T-cell (primary cell): ENCODE results near the gene KBTBD13. TPM values are rescaled to one million over a fixed set of nuclear protein-coding genes. Genes with fewer than 3 reads are reported as not detected.
A peak's percentile ranks its signal among the peaks of the same experiment; 100 is the strongest.

Experiments used
- ATAC-seq, 4 experiments: fragments of 200-7000 bp in 3 of 4; fragments of 150-1000 bp in 1 of 4; cut with Tn5 transposase; replicated peaks in 1 of 4; 1 replicate in 3 of 4; 2 replicates in 1 of 4; pipeline ENCODE4 v1.10.0; 2021; ENCODE audit warnings: moderate library complexity in 3 of 4, mild to moderate bottlenecking in 2 of 4, moderate number of reproducible peaks in 1 of 4
- CTCF ChIA-PET, 2 donors: fragments of 300-600 bp; sonication (Branson Sonifier 250); formaldehyde crosslinking; loops; one replicate each; lab custom pipeline; 2022; ENCODE audit warnings: antibody characterized with exemption in 2 of 2; lab: Charles Lee
- POLR2A ChIA-PET, 2 donors: fragments of 300-600 bp; sonication (Branson Sonifier 250); formaldehyde crosslinking; loops; one replicate each; lab custom pipeline; 2022; ENCODE audit warnings: antibody characterized with exemption in 2 of 2; lab: Charles Lee
- DNase-seq, 35 experiments: peaks; one replicate each; pipeline versions ENCODE4 v3.0.0 to v3.0.0-alpha.2; 2013 to 2023
- H3K27ac ChIP-seq: one replicate; pipeline ENCODE4 v1.5.1; 2013; ENCODE audit warnings: low read length
- H3K27me3 ChIP-seq, 2 experiments: replicated peaks in 1 of 2; 1 replicate in 1 of 2; 2 replicates in 1 of 2; pipeline versions ENCODE4 v1.6.1 to v1.7.0; 2013; ENCODE audit warnings: low read length in 1 of 2, mixed read lengths in 1 of 2; ENCODE audit not compliant: control insufficient read depth in 2 of 2, insufficient read depth in 2 of 2; ENCODE audit errors: extremely low read depth in 1 of 2
- H3K36me3 ChIP-seq, 2 donors: 1 replicate in 1 of 2; 2 replicates in 1 of 2; pipeline versions ENCODE4 v1.6.1 to v1.7.0; 2013; ENCODE audit warnings: low read length in 1 of 2; ENCODE audit not compliant: control insufficient read depth in 2 of 2, insufficient read depth in 1 of 2; ENCODE audit errors: extremely low read depth in 1 of 2
- H3K4me1 ChIP-seq, 2 experiments: 1 replicate in 1 of 2; 2 replicates in 1 of 2; pipeline versions ENCODE4 v1.6.1 to v1.7.0; 2013; ENCODE audit warnings: low read length in 2 of 2, mixed read lengths in 1 of 2; ENCODE audit not compliant: insufficient read depth in 2 of 2, control insufficient read depth in 1 of 2; ENCODE audit errors: extremely low read depth in 1 of 2
- H3K4me3 ChIP-seq, 2 donors: 1 replicate in 1 of 2; 2 replicates in 1 of 2; pipeline versions ENCODE4 v1.5.1 to v1.7.0; 2013; ENCODE audit warnings: mild to moderate bottlenecking in 2 of 2, low read length in 1 of 2, moderate library complexity in 1 of 2; ENCODE audit not compliant: control insufficient read depth in 1 of 2; ENCODE audit errors: extremely low read depth in 1 of 2
- H3K9me3 ChIP-seq: 2 replicates; pipeline ENCODE4 v1.7.0; 2013
- H3K27ac Mint-ChIP-seq, 2 donors: one replicate each; pipeline ENCODE4 v1.8.0; 2020 to 2021; ENCODE audit warnings: mild to moderate bottlenecking in 2 of 2, mixed read lengths in 2 of 2
- H3K27me3 Mint-ChIP-seq, 2 donors: one replicate each; pipeline ENCODE4 v1.8.0; 2021 to 2022; ENCODE audit warnings: mixed read lengths in 2 of 2
- H3K36me3 Mint-ChIP-seq: one replicate; pipeline ENCODE4 v1.8.0; 2021; ENCODE audit warnings: mixed read lengths
- H3K4me1 Mint-ChIP-seq, 3 donors: one replicate each; pipeline ENCODE4 v1.8.0; 2020 to 2022; ENCODE audit warnings: mixed read lengths in 3 of 3, mild to moderate bottlenecking in 1 of 3
- H3K4me3 Mint-ChIP-seq, 3 donors: one replicate each; pipeline ENCODE4 v1.8.0; 2020 to 2022; ENCODE audit warnings: mild to moderate bottlenecking in 3 of 3, mixed read lengths in 3 of 3, moderate library complexity in 3 of 3
- H3K9me3 Mint-ChIP-seq, 3 donors: one replicate each; pipeline ENCODE4 v1.8.0; 2020 to 2022; ENCODE audit warnings: mixed read lengths in 3 of 3
- WGBS: methylation state at CpG from one replicate; pipeline ENCODE4 v1.1.5; 2013; ENCODE audit warnings: missing lambda C conversion rate; ENCODE audit not compliant: insufficient coverage; 5-methylcytosine and 5-hydroxymethylcytosine counted together
- total RNA-seq, 35 experiments: library from RNA in 6 of 35; stranded (reverse) in 6 of 35; fragments of 120-200 nt in 1 of 35; gene quantifications; one replicate each; pipeline versions ENCODE4 v1.2.1 to v1.2.4 and lab custom pipeline; 2013 to 2026

The KBTBD13 gene
- total RNA-seq, 5 donors from 2014 or later (not counting 1 experiment from before 2014, with no cell fraction given): not detected

- Mint-ChIP-seq H3K9me3 (no peaks in the 10 kb centered on the region), H3K27ac (no peak overlapping the region), H3K4me1 (peaks cover 8 to 11% (median 10%) of the 10 kb centered on the region in 3 donors), H3K4me3 (peak overlapping the region in 1 of 3 donors; percentile 65), H3K36me3 (no peaks in the 10 kb centered on the region), H3K27me3 (peaks cover 33 to 53% of the 10 kb centered on the region in 2 donors)
- Histone ChIP-seq H3K9me3 (no peaks in the 10 kb centered on the region), H3K27ac (no peak overlapping the region), H3K27me3 (peaks cover 5 to 48% of the 10 kb centered on the region in 2 experiments), H3K4me3 (no peak overlapping the region), H3K4me1 (peaks cover 0 to 9% of the 10 kb centered on the region in 2 experiments), H3K36me3 (no peaks in the 10 kb centered on the region)
- ATAC-seq (no peak), DNase-seq (no peak)
- POLR2A ChIA-PET: no interaction called here
- WGBS: 50% methylated on average over 3 of the region's 9 CpGs
- CTCF ChIA-PET: interaction anchor here (0.6 kb wide), 3 partner anchors 124 to 587 kb away, joined by 3 to 5 read pairs (median 4); no protein-coding TSS in a partner anchor
These were observed 9.8 kb upstream of the KBTBD13 start for GRCh38 chr15:65066635-65067316.

- H3K9me3 Mint-ChIP-seq: no peaks in the 10 kb centered on the region
- H3K36me3 Mint-ChIP-seq: no peaks in the 10 kb centered on the region
- peaks cover 33 to 53% of the 10 kb centered on the region in 2 donors for H3K27me3 Mint-ChIP-seq
- 46% methylated on average over 7 of the region's 8 CpGs for WGBS
- H3K4me3 Mint-ChIP-seq: peak overlapping the region in 2 of 3 donors; percentile 7 to 65
- no peak overlapping the region for H3K27ac Mint-ChIP-seq
- DNase-seq (no peak), ATAC-seq (no peak)
- ChIA-PET CTCF (no interaction called here), POLR2A (no interaction called here)
- no peaks in the 10 kb centered on the region for H3K9me3 ChIP-seq
- no peaks in the 10 kb centered on the region for H3K36me3 ChIP-seq
- H3K4me1 ChIP-seq: peaks cover 0 to 9% of the 10 kb centered on the region in 2 experiments
- no peak overlapping the region for H3K4me3 ChIP-seq
- H3K4me1 Mint-ChIP-seq: peaks cover 8 to 11% (median 10%) of the 10 kb centered on the region in 3 donors
- peaks cover 5 to 49% of the 10 kb centered on the region in 2 experiments for H3K27me3 ChIP-seq
- H3K27ac ChIP-seq: no peak overlapping the region
These were observed 9.3 kb upstream of the KBTBD13 start for GRCh38 chr15:65067317-65067644.

GRCh38 chr15:65067645-65068402 lies 8.7 kb upstream of the KBTBD13 start, which contains the start of gene RASL12:
RASL12 (minus strand) TSS chr15:65067991; CDS start chr15:65067835, 156 bp downstream.
- Mint-ChIP-seq H3K36me3 (no peaks in the 10 kb centered on the region), H3K27me3 (peaks cover 33 to 53% of the 10 kb centered on the region in 2 donors), H3K27ac (no peak within 1 kb of the TSS), H3K4me3 (peak within 1 kb of the TSS in 2 of 3 donors; percentile 7 to 65), H3K9me3 (no peaks in the 10 kb centered on the region), H3K4me1 (peaks cover 8 to 11% (median 10%) of the 10 kb centered on the region in 3 donors)
- ATAC-seq (no peak), DNase-seq (no peak)
- peaks cover 5 to 49% of the 10 kb centered on the region in 2 experiments for H3K27me3 ChIP-seq
- ChIA-PET POLR2A (no interaction called here), CTCF (interaction anchor here in 1 of 2 donors (0.6 kb wide), 1 partner anchor 676 kb away, joined by 3 read pairs; no protein-coding TSS in a partner anchor)
- no peak within 1 kb of the TSS for H3K27ac ChIP-seq
- H3K36me3 ChIP-seq: no peaks in the 10 kb centered on the region
- no peaks in the 10 kb centered on the region for H3K9me3 ChIP-seq
- H3K4me1 ChIP-seq: peaks cover 0 to 9% of the 10 kb centered on the region in 2 experiments
- no peak within 1 kb of the TSS for H3K4me3 ChIP-seq
- WGBS: 17% methylated on average over 59 of the region's 66 CpGs

GRCh38 chr15:65068403-65068788 lies 8.2 kb upstream of the KBTBD13 start:
- WGBS: no CpG with 5 or more reads among the region's 3 CpGs
- H3K4me1 Mint-ChIP-seq: peaks cover 8 to 11% (median 10%) of the 10 kb centered on the region in 3 donors
- H3K4me1 ChIP-seq: peaks cover 0 to 9% of the 10 kb centered on the region in 2 experiments

GRCh38 chr15:65069179-65069578 lies 7.4 kb upstream of the KBTBD13 start:
- ATAC-seq (no peak), DNase-seq (no peak)
- 63% methylated on average over 1 of the region's 1 CpG for WGBS
- Mint-ChIP-seq H3K4me3 (no peak overlapping the region), H3K4me1 (peaks cover 8 to 11% (median 10%) of the 10 kb centered on the region in 3 donors), H3K36me3 (no peaks in the 10 kb centered on the region), H3K9me3 (no peaks in the 10 kb centered on the region), H3K27ac (no peak overlapping the region), H3K27me3 (peaks cover 28 to 46% of the 10 kb centered on the region in 2 donors)
- Histone ChIP-seq H3K36me3 (no peaks in the 10 kb centered on the region), H3K4me3 (no peak overlapping the region), H3K27ac (no peak overlapping the region), H3K4me1 (peaks cover 0 to 9% of the 10 kb centered on the region in 2 experiments), H3K27me3 (peaks cover 5 to 42% of the 10 kb centered on the region in 2 experiments), H3K9me3 (no peaks in the 10 kb centered on the region)
- ChIA-PET CTCF (no interaction called here), POLR2A (no interaction called here)

More at GRCh38 chr15:65068403-65068788, 8.2 kb upstream of the KBTBD13 start:
- Mint-ChIP-seq H3K4me3 (peak overlapping the region in 1 of 3 donors; percentile 65), H3K27ac (no peak overlapping the region), H3K9me3 (no peaks in the 10 kb centered on the region), H3K27me3 (peaks cover 33 to 50% of the 10 kb centered on the region in 2 donors), H3K36me3 (no peaks in the 10 kb centered on the region)
- Histone ChIP-seq H3K4me3 (no peak overlapping the region), H3K9me3 (no peaks in the 10 kb centered on the region), H3K36me3 (no peaks in the 10 kb centered on the region), H3K27me3 (peaks cover 5 to 46% of the 10 kb centered on the region in 2 experiments), H3K27ac (no peak overlapping the region)
- ChIA-PET POLR2A (no interaction called here), CTCF (interaction anchor here in 1 of 2 donors (0.6 kb wide), 1 partner anchor 677 kb away, joined by 3 read pairs; no protein-coding TSS in a partner anchor)
- no peak for ATAC-seq
- no peak for DNase-seq
